Fibroblast of lung (primary cell): ENCODE measurements around the gene FCN2. TPM values are rescaled to one million over a fixed set of nuclear protein-coding genes. Genes with fewer than 3 reads are reported as not detected.

Source experiments
- DNase-seq, 2 donors: peaks; one replicate each; pipeline versions ENCODE4 v3.0.0 to v3.0.0-alpha.2; 2010; ENCODE audit warnings: low read depth in 2 of 2
- H2AFZ ChIP-seq: 2 replicates; pipeline ENCODE4 v1.5.1; 2012; ENCODE audit warnings: low read length, control low read depth, inconsistent platforms
- H3K27ac ChIP-seq: 2 replicates; pipeline ENCODE4 v1.5.1; 2011; ENCODE audit warnings: low read length, control low read depth; ENCODE audit not compliant: insufficient read depth
- H3K27me3 ChIP-seq: 2 replicates; pipeline ENCODE4 v1.5.1; 2011; ENCODE audit warnings: mild to moderate bottlenecking, low read length; ENCODE audit not compliant: control insufficient read depth, insufficient read depth
- H3K36me3 ChIP-seq: 2 replicates; pipeline ENCODE4 v1.5.1; 2011; ENCODE audit warnings: low read length; ENCODE audit not compliant: control insufficient read depth, insufficient read depth
- H3K4me1 ChIP-seq: 2 replicates; pipeline ENCODE4 v1.5.1; 2011; ENCODE audit warnings: low read length; ENCODE audit not compliant: control insufficient read depth, insufficient read depth; ENCODE audit errors: extremely low read depth
- H3K4me2 ChIP-seq: 2 replicates; pipeline ENCODE4 v1.5.1; 2011; ENCODE audit warnings: low read length, control low read depth; ENCODE audit not compliant: insufficient read depth; ENCODE audit errors: extremely low read depth
- H3K4me3 ChIP-seq, 4 experiments: fragments of 200-600 bp in 1 of 4; sonication (generic) in 1 of 4; replicated peaks in 1 of 4; 2 replicates each; pipeline ENCODE4 v1.5.1; 2011 to 2016; ENCODE audit warnings: low read length in 4 of 4, low read depth in 3 of 4, mild to moderate bottlenecking in 3 of 4, control low read depth in 2 of 4, inconsistent platforms in 1 of 4, mixed read lengths in 1 of 4; ENCODE audit not compliant: insufficient read depth in 1 of 4; ENCODE audit errors: control extremely low read depth in 1 of 4
- H3K79me2 ChIP-seq: 2 replicates; pipeline ENCODE4 v1.5.1; 2012; ENCODE audit warnings: mild to moderate bottlenecking, low read length, inconsistent platforms; ENCODE audit not compliant: control insufficient read depth, insufficient read depth
- H3K9ac ChIP-seq: 2 replicates; pipeline ENCODE4 v1.5.1; 2011; ENCODE audit warnings: mild to moderate bottlenecking, low read length, control low read depth; ENCODE audit not compliant: insufficient read depth
- H3K9me3 ChIP-seq: 2 replicates; pipeline ENCODE4 v1.5.1; 2012; ENCODE audit warnings: low read depth, low read length; ENCODE audit not compliant: control insufficient read depth, insufficient read depth
- H4K20me1 ChIP-seq: 2 replicates; pipeline ENCODE4 v1.5.1; 2011; ENCODE audit warnings: low read length; ENCODE audit not compliant: control insufficient read depth, insufficient read depth; ENCODE audit errors: extremely low read depth
- CTCF ChIP-seq, 2 donors: IDR thresholded peaks in 1 of 2; conservative IDR thresholded peaks in 1 of 2; 1 replicate in 1 of 2; 2 replicates in 1 of 2; pipeline ENCODE4 v1.5.1; 2011 to 2012; ENCODE audit warnings: low read length in 2 of 2, control low read depth in 1 of 2, inconsistent platforms in 1 of 2, low read depth in 1 of 2, mild to moderate bottlenecking in 1 of 2
- EZH2 ChIP-seq: IDR thresholded peaks from 2 replicates; pipeline ENCODE4 v1.5.1; 2012; ENCODE audit warnings: low read length, control low read depth, mild to moderate bottlenecking; ENCODE audit errors: missing control alignments
- polyA plus RNA-seq, 2 donors: library from polyadenylated mRNA; depleted of rRNA in 1 of 2; stranded (reverse) in 1 of 2; unstranded in 1 of 2; fragments of >200 nt; gene quantifications; 2 replicates each; pipeline ENCODE4 v1.2.1, GENCODE V29; 2011 to 2012; ENCODE audit warnings: missing spikeins in 1 of 2
- total RNA-seq: library from RNA; depleted of rRNA; stranded (reverse); fragments of >200 nt; gene quantifications from 2 replicates; pipeline ENCODE4 v1.2.1, GENCODE V29; 2014

Gene FCN2
- total and polyA plus RNA-seq, 2 donors (not counting 1 experiment from before 2014, with no cell fraction given): not detected

GRCh38 chr9:134892221-134892620 lies 11.6 kb downstream of the FCN2 start:
- TF ChIP-seq CTCF (conservative IDR thresholded peaks at IDR 0.05 in 1 of 2, IDR thresholded peaks at IDR 0.05 in 1 of 2; ENCODE audit: low read depth in 1 of 2, low read length in 2 of 2): no peak
- TF ChIP-seq EZH2: no peak
- Histone ChIP-seq H3K4me1 (no peaks in the 10 kb centered on the region), H3K9ac (no peak overlapping the region), H3K4me3 (no peak overlapping the region), H3K9me3 (no peaks in the 10 kb centered on the region), H3K36me3 (no peaks in the 10 kb centered on the region), H4K20me1 (no peaks in the 10 kb centered on the region), H3K27me3 (no peaks in the 10 kb centered on the region), H3K27ac (no peak overlapping the region), H3K79me2 (no peaks in the 10 kb centered on the region), H2AFZ (no peak overlapping the region), H3K4me2 (no peak overlapping the region)
- DNase-seq: no peak

- H3K27me3 ChIP-seq: no peaks in the 10 kb centered on the region
- no peaks in the 10 kb centered on the region for H3K4me1 ChIP-seq
- DNase-seq: no peak
- H3K79me2 ChIP-seq: no peaks in the 10 kb centered on the region
- H3K9ac ChIP-seq: no peak overlapping the region
- no peak overlapping the region for H3K4me3 ChIP-seq
- H3K27ac ChIP-seq: no peak overlapping the region
- H3K4me2 ChIP-seq: no peak overlapping the region
- TF ChIP-seq EZH2 (no peak), CTCF (conservative IDR thresholded peaks at IDR 0.05 in 1 of 2, IDR thresholded peaks at IDR 0.05 in 1 of 2; ENCODE audit: low read depth in 1 of 2, low read length in 2 of 2) (no peak)
- H4K20me1 ChIP-seq: no peaks in the 10 kb centered on the region
- no peaks in the 10 kb centered on the region for H3K36me3 ChIP-seq
- H2AFZ ChIP-seq: no peak overlapping the region
- no peaks in the 10 kb centered on the region for H3K9me3 ChIP-seq
Observed at GRCh38 chr9:134892820-134893420, 12.3 kb downstream of the FCN2 start.

GRCh38 chr9:134894136-134894860 lies 13.7 kb downstream of the FCN2 start:
- no peak overlapping the region for H2AFZ ChIP-seq
- no peaks in the 10 kb centered on the region for H3K27me3 ChIP-seq
- H3K27ac ChIP-seq: no peak overlapping the region
- no peak overlapping the region for H3K4me2 ChIP-seq
- no peaks in the 10 kb centered on the region for H4K20me1 ChIP-seq
- H3K9me3 ChIP-seq: no peaks in the 10 kb centered on the region
- DNase-seq: no peak
- no peak overlapping the region for H3K4me3 ChIP-seq
- no peaks in the 10 kb centered on the region for H3K4me1 ChIP-seq
- no peak for TF ChIP-seq EZH2
- TF ChIP-seq CTCF (conservative IDR thresholded peaks at IDR 0.05 in 1 of 2, IDR thresholded peaks at IDR 0.05 in 1 of 2; ENCODE audit: low read depth in 1 of 2, low read length in 2 of 2): no peak
- H3K36me3 ChIP-seq: no peaks in the 10 kb centered on the region
- H3K79me2 ChIP-seq: no peaks in the 10 kb centered on the region
- no peak overlapping the region for H3K9ac ChIP-seq
